Breast epithelium (tissue), 4 donors: ENCODE data around the gene CCDC33. TPM values are rescaled to one million over a fixed set of nuclear protein-coding genes. Genes with fewer than 3 reads are reported as not detected.

Experiments used
- DNase-seq, 2 donors: peaks; one replicate each; pipeline ENCODE4 v3.0.0-alpha.2; 2019; ENCODE audit warnings: low spot score in 2 of 2
- H3K27ac ChIP-seq, 2 donors: fragments of 200-600 bp; sonication (generic) in 1 of 2; one replicate each; pipeline ENCODE4 v1.5.1; 2016 to 2019; ENCODE audit warnings: mild to moderate bottlenecking in 1 of 2
- H3K27me3 ChIP-seq, 2 donors: fragments of 200-600 bp; sonication (generic) in 1 of 2; one replicate each; pipeline versions ENCODE4 v1.5.1 to v1.6.0; 2017 to 2019; ENCODE audit warnings: control low read depth in 1 of 2, mild to moderate bottlenecking in 1 of 2
- H3K36me3 ChIP-seq: fragments of 200-600 bp; one replicate; pipeline ENCODE4 v1.5.1; 2019
- H3K4me1 ChIP-seq, 2 donors: fragments of 200-600 bp; sonication (generic); one replicate each; pipeline ENCODE4 v1.5.1; 2016 to 2019; ENCODE audit warnings: control low read depth in 1 of 2
- H3K4me3 ChIP-seq, 3 donors: fragments of 200-600 bp; sonication (generic); 1 replicate in 2 of 3; 2 replicates in 1 of 3; pipeline ENCODE4 v1.5.1; 2016 to 2019; ENCODE audit warnings: mild to moderate bottlenecking in 3 of 3, moderate library complexity in 2 of 3
- H3K9me3 ChIP-seq, 2 donors: fragments of 200-600 bp; sonication (generic) in 1 of 2; one replicate each; pipeline ENCODE4 v1.5.1; 2016 to 2019; ENCODE audit warnings: control low read depth in 1 of 2
- POLR2A ChIP-seq: fragments of 450-650 bp; IDR thresholded peaks from one replicate; pipeline ENCODE4 v1.6.1; 2016; ENCODE audit warnings: antibody characterized with exemption, mild to moderate bottlenecking, moderate library complexity
- POLR2AphosphoS5 ChIP-seq, 3 donors: sonication (generic); formaldehyde crosslinking; IDR thresholded peaks; one replicate each; pipeline ENCODE4 v1.6.1; 2017; ENCODE audit warnings: antibody characterized with exemption in 3 of 3
- intact Hi-C: fragments of 100-400 bp; cut with DNase I; formaldehyde crosslinking; loops from one replicate; pipeline ENCODE4 v1.15.1; 2023; ENCODE audit warnings: low total_unique reads
- total RNA-seq, 3 donors: library from RNA; depleted of rRNA; stranded (reverse); fragments of >200 nt; gene quantifications; one replicate each; pipeline ENCODE4 v1.1.0, GENCODE V29; 2016
- TF ChIP-seq, protein P1 (sequence below), 3 donors: fragments of 450-650 bp; IDR thresholded peaks; one replicate each; pipeline ENCODE4 v1.5.1; 2016 to 2017; ENCODE audit warnings: antibody characterized with exemption in 3 of 3, mild to moderate bottlenecking in 3 of 3, moderate library complexity in 3 of 3

Gene CCDC33
- total RNA-seq, 3 donors from 2014 or later = 0.33 TPM; not detected in 2

DNA sequence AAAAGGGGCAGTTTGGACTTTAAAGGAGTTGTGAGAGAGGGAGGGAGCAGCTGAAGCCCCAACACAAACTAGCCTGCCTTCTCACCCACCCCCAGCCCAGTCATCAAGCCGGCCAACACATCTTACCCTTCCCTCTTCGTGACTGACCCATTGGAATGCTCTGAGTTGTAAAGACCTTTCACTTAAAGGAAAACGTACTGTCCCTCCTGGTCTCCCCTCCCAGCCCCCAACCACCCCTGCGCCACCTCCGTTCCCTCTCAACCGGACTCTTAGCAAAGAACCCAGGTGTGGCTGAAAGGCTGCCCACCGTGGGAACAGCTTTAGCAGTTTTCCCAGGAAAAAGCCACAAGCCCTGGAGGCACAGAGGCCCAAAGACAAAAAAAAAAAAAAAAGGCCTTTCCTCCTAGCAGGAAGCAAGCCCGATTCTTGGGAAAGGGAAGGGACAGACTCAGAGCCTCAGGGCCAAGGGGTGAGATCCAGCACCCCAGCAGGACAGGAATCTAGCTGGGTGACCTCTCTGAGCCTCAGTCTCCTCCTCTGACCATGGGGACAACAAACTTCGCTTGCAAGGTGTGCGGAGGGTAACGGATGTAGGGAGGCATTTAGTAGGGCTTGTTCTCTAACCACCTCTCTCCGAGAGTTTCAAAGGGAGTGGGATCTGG, 128.9 kb downstream of the CCDC33 start:
- intact Hi-C loops = no loop called here
- TF ChIP-seq, protein P1, sequence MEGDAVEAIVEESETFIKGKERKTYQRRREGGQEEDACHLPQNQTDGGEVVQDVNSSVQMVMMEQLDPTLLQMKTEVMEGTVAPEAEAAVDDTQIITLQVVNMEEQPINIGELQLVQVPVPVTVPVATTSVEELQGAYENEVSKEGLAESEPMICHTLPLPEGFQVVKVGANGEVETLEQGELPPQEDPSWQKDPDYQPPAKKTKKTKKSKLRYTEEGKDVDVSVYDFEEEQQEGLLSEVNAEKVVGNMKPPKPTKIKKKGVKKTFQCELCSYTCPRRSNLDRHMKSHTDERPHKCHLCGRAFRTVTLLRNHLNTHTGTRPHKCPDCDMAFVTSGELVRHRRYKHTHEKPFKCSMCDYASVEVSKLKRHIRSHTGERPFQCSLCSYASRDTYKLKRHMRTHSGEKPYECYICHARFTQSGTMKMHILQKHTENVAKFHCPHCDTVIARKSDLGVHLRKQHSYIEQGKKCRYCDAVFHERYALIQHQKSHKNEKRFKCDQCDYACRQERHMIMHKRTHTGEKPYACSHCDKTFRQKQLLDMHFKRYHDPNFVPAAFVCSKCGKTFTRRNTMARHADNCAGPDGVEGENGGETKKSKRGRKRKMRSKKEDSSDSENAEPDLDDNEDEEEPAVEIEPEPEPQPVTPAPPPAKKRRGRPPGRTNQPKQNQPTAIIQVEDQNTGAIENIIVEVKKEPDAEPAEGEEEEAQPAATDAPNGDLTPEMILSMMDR (IDR thresholded peaks at IDR 0.05) = no peak
- TF ChIP-seq POLR2AphosphoS5 (IDR thresholded peaks at IDR 0.05) = no peak
- TF ChIP-seq POLR2A = no peak
- peak overlapping the region; percentile 61 to 84 for H3K27ac ChIP-seq

DNA sequence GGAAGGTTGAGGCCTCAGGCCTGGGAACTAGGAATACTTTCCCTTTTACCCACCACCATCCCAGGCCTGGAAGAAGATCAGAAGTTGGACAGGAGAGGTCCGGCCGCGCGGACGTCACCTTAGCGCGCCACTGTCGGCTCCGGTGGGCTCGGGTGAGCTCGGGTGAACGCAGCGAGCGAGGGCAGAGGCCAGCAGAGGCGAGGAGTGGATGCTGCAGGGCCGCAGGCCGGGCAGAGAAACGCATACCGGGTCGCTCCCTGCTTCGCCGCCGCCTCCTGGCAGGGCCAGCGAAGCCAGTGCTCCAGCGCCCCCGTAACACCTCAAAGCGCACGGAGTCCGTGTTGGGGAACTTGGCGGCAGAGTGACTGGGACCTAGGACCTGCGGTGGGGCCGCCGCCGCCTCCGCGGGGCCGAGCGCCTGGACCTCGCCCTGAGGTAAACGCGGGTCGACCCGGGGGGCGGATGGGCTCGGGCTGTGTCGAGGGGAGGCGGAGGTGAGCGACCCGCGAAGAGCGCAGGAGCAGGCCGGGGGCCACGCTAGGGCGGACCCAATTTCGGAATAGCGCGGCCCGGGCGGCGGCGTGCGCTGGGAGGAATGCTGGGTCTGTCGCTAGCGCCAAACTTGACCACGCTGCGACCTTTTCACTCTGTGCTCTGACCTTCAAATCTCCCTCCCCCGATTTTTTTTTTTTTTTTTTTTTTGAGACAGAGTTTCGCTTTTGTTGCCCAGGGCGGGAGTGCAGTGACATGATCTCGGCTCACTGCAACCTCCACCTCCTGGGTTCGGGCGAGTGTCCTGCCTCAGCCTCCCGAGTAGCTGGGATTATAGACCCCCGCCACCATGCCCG, 129.7 kb downstream of the CCDC33 start:
- intact Hi-C loops = no loop called here
- peak overlapping the region; percentile 61 to 84 for H3K27ac ChIP-seq
- no peaks in the 10 kb centered on the region for H3K36me3 ChIP-seq
- no peaks in the 10 kb centered on the region for H3K9me3 ChIP-seq
- peak in 1 of 2 donors; percentile 58 for DNase-seq
- TF ChIP-seq, protein P1 (IDR thresholded peaks at IDR 0.05) = no peak
- TF ChIP-seq POLR2AphosphoS5 (IDR thresholded peaks at IDR 0.05) = peak in 2 of 3 donors; percentile 12 to 35
- no peak for TF ChIP-seq POLR2A
- H3K4me3 ChIP-seq = peak overlapping the region; percentile 55 to 74 (median 61)
- peaks cover 0 to 3% of the 10 kb centered on the region in 2 donors for H3K4me1 ChIP-seq
- H3K27me3 ChIP-seq = no peaks in the 10 kb centered on the region

More for the DNA sequence above, 128.9 kb downstream of the CCDC33 start:
- H3K4me3 ChIP-seq = peak overlapping the region; percentile 55 to 74 (median 61)
- H3K9me3 ChIP-seq = no peaks in the 10 kb centered on the region
- no peaks in the 10 kb centered on the region for H3K27me3 ChIP-seq
- peak in 1 of 2 donors; percentile 19 for DNase-seq
- peaks cover 0 to 3% of the 10 kb centered on the region in 2 donors for H3K4me1 ChIP-seq
- no peaks in the 10 kb centered on the region for H3K36me3 ChIP-seq

DNA sequence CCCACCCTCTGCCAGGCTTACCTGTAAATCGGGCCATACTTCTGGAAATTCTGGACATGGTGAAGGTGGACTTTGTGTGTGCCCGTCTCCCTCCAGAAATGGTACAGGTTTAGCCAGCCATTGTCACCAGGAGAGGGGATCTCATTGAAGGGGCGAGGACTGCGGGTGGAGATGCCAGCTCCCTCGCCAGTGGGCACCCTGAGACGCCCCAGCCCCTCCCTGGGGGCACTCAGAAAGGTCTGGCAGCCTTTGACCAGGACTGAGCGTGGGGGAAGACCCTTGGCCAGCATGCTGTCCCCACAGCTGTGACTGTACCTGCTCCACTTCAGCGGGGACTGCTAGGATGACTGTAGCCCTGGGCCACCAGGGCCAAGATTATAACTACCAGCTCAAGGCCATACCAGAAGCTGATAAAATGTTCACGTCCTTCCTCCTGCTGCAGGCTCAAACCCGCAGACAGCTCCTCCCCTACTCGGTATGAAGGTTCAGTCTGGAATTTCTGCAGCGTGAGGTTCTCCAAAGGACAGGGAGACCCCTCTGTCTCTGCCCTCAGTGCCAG, 131.2 kb downstream of the CCDC33 start, which contains the start of gene CYP11A1:
CYP11A1 (minus strand) TSS at position 351 of the 559 bp plus-strand sequence; CDS start at position 290, 61 bp downstream.
- intact Hi-C loops = no loop called here
- Histone ChIP-seq H3K4me3 (peak within 1 kb of the TSS in 2 of 3 donors; percentile 61 to 74), H3K27ac (no peak within 1 kb of the TSS), H3K36me3 (no peaks in the 10 kb centered on the region), H3K4me1 (peaks cover 0 to 3% of the 10 kb centered on the region in 2 donors), H3K27me3 (no peaks in the 10 kb centered on the region), H3K9me3 (no peaks in the 10 kb centered on the region)
- DNase-seq = peak in 1 of 2 donors; percentile 30
- TF ChIP-seq POLR2AphosphoS5 (IDR thresholded peaks at IDR 0.05) (no peak), POLR2A (no peak)
- TF ChIP-seq, protein P1 (IDR thresholded peaks at IDR 0.05) = no peak

DNA sequence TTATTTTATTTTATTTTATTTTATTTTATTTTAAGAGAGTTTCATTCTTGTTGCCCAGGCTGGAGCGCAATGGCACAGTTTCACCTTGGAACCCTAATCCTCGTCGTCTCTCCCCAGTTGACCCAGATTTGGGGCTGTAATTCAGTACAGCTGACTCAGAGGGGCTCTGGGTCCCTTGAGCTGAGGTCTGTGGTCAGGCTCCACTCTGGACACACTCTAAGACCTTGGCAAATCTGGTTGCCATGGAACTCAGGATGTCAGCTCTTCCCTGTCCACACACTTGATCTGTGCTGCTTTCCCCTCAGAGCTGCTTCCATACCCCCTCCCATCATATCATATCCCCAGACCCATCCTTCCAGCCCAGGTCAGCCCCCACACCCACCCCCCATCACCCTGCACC, 132.0 kb downstream of the CCDC33 start:
- Histone ChIP-seq H3K36me3 (no peaks in the 10 kb centered on the region), H3K4me3 (no peak overlapping the region), H3K27me3 (no peaks in the 10 kb centered on the region), H3K9me3 (no peaks in the 10 kb centered on the region), H3K27ac (no peak overlapping the region), H3K4me1 (peaks cover 0 to 3% of the 10 kb centered on the region in 2 donors)
- TF ChIP-seq POLR2A (no peak), POLR2AphosphoS5 (IDR thresholded peaks at IDR 0.05) (no peak)
- TF ChIP-seq, protein P1 (IDR thresholded peaks at IDR 0.05) = no peak
- intact Hi-C loops = no loop called here
- peak in 1 of 2 donors; percentile 19 for DNase-seq
